Measurements from ENCODE around the gene SYNGR1. TPM values are rescaled to one million over a fixed set of nuclear protein-coding genes. Genes with fewer than 3 reads are reported as not detected.
"Not testable (repeated sequence)": the region's sequence is repeated elsewhere in the genome, so short reads cannot be mapped to it uniquely, and the experiment has no call there.

Gene SYNGR1
- total RNA-seq, 1 donor from 2014 or later = 11.0 TPM

DNA sequence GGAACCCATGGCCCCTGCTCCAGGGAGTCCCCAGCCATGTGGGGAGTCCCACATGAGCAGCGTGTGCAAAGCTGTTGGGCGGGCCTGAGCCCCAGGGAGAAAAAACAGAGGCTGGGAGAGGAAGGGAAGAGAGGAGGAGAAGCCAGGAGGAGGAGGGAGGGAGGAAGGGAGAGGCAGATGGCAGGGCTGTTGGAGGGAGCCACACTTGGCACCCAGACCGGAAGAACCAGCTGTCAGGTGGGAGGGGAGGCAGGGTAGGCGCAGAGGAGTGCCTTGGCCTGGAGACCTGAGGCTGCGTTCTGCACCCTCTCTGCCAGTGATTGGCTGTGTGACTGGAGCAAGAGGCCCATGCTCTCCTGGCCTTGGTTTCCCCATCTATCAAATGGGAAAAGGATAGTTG is 6.7 kb downstream of the SYNGR1 start:
- H4K20me1 ChIP-seq (ENCODE audit: low read depth) = peaks cover 18% of the 10 kb centered on the region
- Mint-ChIP-seq H3K4me1 (peaks cover 27% of the 10 kb centered on the region), H3K9me3 (no peaks in the 10 kb centered on the region), H3K4me3 (no peak overlapping the region), H3K36me3 (peaks cover 15% of the 10 kb centered on the region), H3K27me3 (ENCODE audit: insufficient read depth, low read depth) (peaks cover 5% of the 10 kb centered on the region), H3K27ac (no peak overlapping the region)
- no peaks in the 10 kb centered on the region for H3K79me2 ChIP-seq (ENCODE audit: low read depth)
- H3K36me3 ChIP-seq = no peaks in the 10 kb centered on the region
- no peak overlapping the region for H3K4me3 ChIP-seq
- TF ChIP-seq CTCF (IDR thresholded peaks at IDR 0.05) (no peak), EZH2phosphoT487 (IDR thresholded peaks at IDR 0.05) (no peak), EZH2 (IDR thresholded peaks at IDR 0.05) (no peak)
- no peaks in the 10 kb centered on the region for H3K9me3 ChIP-seq (ENCODE audit: low read depth)
- H3K27me3 ChIP-seq = no peaks in the 10 kb centered on the region
- H2AFZ ChIP-seq (replicated peaks) = no peak overlapping the region
- no peak overlapping the region for H3K4me2 ChIP-seq
- H3F3A ChIP-seq (ENCODE audit: low read depth) = no peaks in the 10 kb centered on the region
- no peak overlapping the region for H3K27ac ChIP-seq
- H3K9ac ChIP-seq = no peak overlapping the region
- H3K4me1 ChIP-seq = no peaks in the 10 kb centered on the region
- no peak for DNase-seq (ENCODE audit: low spot score)

- peaks cover 19% of the 10 kb centered on the region for H3K4me1 Mint-ChIP-seq
- not testable (repeated sequence) for H3K4me2 ChIP-seq; H3K9ac ChIP-seq; H3K27me3 Mint-ChIP-seq (ENCODE audit: insufficient read depth, low read depth); H2AFZ ChIP-seq (replicated peaks); H3K9me3 Mint-ChIP-seq; H3K36me3 ChIP-seq; DNase-seq (ENCODE audit: low spot score); H3K4me3 ChIP-seq; H3K27ac Mint-ChIP-seq; H3K27me3 ChIP-seq; H3F3A ChIP-seq (ENCODE audit: low read depth); H3K4me1 ChIP-seq; H3K9me3 ChIP-seq (ENCODE audit: low read depth); H3K27ac ChIP-seq; H3K79me2 ChIP-seq (ENCODE audit: low read depth); H3K4me3 Mint-ChIP-seq
- H4K20me1 ChIP-seq (ENCODE audit: low read depth) = peaks cover 16% of the 10 kb centered on the region
- peaks cover 15% of the 10 kb centered on the region for H3K36me3 Mint-ChIP-seq
Measured at GRCh38 chr22:39357110-39358108, 7.6 kb downstream of the SYNGR1 start.

GRCh38 chr22:39358197-39358596 is 8.4 kb downstream of the SYNGR1 start:
- H3F3A ChIP-seq (ENCODE audit: low read depth); H3K4me2 ChIP-seq; H3K9ac ChIP-seq; H3K79me2 ChIP-seq (ENCODE audit: low read depth); H3K27me3 Mint-ChIP-seq (ENCODE audit: insufficient read depth, low read depth); H3K27ac ChIP-seq; DNase-seq (ENCODE audit: low spot score); H3K4me1 ChIP-seq; H3K27me3 ChIP-seq; H2AFZ ChIP-seq (replicated peaks); H3K4me3 ChIP-seq; H3K9me3 Mint-ChIP-seq; H3K9me3 ChIP-seq (ENCODE audit: low read depth); H3K36me3 ChIP-seq: not testable (repeated sequence)
- peaks cover 20% of the 10 kb centered on the region for H4K20me1 ChIP-seq (ENCODE audit: low read depth)
- Mint-ChIP-seq H3K27ac (peak overlapping the region; percentile 57), H3K4me1 (peaks cover 25% of the 10 kb centered on the region), H3K4me3 (peak overlapping the region; percentile 27), H3K36me3 (peaks cover 15% of the 10 kb centered on the region)

GRCh38 chr22:39359659-39360195 is 9.9 kb downstream of the SYNGR1 start:
- no peak overlapping the region for H2AFZ ChIP-seq (replicated peaks)
- no peak overlapping the region for H3K9ac ChIP-seq
- no peak overlapping the region for H3K27ac ChIP-seq
- DNase-seq (ENCODE audit: low spot score) = no peak
- H3K9me3 ChIP-seq (ENCODE audit: low read depth) = no peaks in the 10 kb centered on the region
- H4K20me1 ChIP-seq (ENCODE audit: low read depth) = peaks cover 34% of the 10 kb centered on the region
- H3K4me3 ChIP-seq = no peak overlapping the region
- H3K79me2 ChIP-seq (ENCODE audit: low read depth) = no peaks in the 10 kb centered on the region
- H3K4me1 ChIP-seq = peaks cover 13% of the 10 kb centered on the region
- H3K4me2 ChIP-seq = no peak overlapping the region
- H3K9me3 Mint-ChIP-seq = no peaks in the 10 kb centered on the region
- TF ChIP-seq CTCF (IDR thresholded peaks at IDR 0.05) (no peak), EZH2phosphoT487 (IDR thresholded peaks at IDR 0.05) (no peak), EZH2 (IDR thresholded peaks at IDR 0.05) (no peak)
- H3K27ac Mint-ChIP-seq = peak overlapping the region; percentile 71
- no peaks in the 10 kb centered on the region for H3K36me3 ChIP-seq
- peaks cover 15% of the 10 kb centered on the region for H3K36me3 Mint-ChIP-seq
- no peaks in the 10 kb centered on the region for H3K27me3 ChIP-seq
- peaks cover 33% of the 10 kb centered on the region for H3K4me1 Mint-ChIP-seq
- peaks cover 4% of the 10 kb centered on the region for H3K27me3 Mint-ChIP-seq (ENCODE audit: insufficient read depth, low read depth)
- peaks cover 11% of the 10 kb centered on the region for H3F3A ChIP-seq (ENCODE audit: low read depth)
- no peak overlapping the region for H3K4me3 Mint-ChIP-seq
